ENCODE measurements around the gene F5. TPM values are rescaled to one million over a fixed set of nuclear protein-coding genes. Genes with fewer than 3 reads are reported as not detected.

F5 gene
- total and polyA plus RNA-seq, 9 of the 15 experiments (the other 6 are each of a cell fraction or from before 2014, with no cell fraction given), result 0.03 to 0.13 TPM; not detected in 7

DNA sequence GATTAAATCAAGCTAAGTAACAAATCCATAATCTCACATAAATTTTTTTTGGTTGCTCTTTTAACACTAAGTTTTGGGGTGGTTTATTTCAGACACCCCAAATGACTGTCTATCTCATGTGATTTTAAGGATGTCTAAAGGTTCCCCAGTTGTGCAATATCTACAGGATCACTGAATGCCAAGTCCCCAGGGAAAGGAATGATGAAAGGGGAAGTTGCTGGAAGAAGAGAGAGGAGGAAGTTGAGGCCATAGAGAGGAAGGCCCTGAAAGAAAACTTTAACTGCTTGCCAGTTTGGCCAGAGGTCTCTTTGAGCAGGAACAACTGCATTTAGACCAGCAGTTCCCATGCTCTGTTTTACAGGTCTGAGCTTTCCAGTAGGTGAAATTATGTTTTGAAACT is 73.1 kb downstream of the F5 start:
- H3K9ac ChIP-seq (ENCODE audit: insufficient read depth in 1 of 2, low read depth in 2 of 2, low read length in 2 of 2), result no peak overlapping the region
- H3K4me1 ChIP-seq (replicated peaks in 1 of 2; ENCODE audit: control insufficient read depth in 2 of 2, insufficient read depth in 2 of 2, low read length in 2 of 2), result peaks cover 0 to 10% of the 10 kb centered on the region in 2 experiments; a peak in 2 of 5 replicates
- intact Hi-C loops (cut with micrococcal nuclease), result no loop called here
- no peak overlapping the region for H3K27ac ChIP-seq (ENCODE audit: extremely low read depth, low read depth, low read length)
- no peak overlapping the region for H3K4me3 ChIP-seq
- in situ Hi-C loops (cut with MboI), result no loop called here
- no TSS peak for BruUV-seq (replicated peaks)
- POLR2A ChIA-PET, result interaction anchor here (1.0 kb wide), 1 partner anchor 145 kb away, joined by 3 read pairs; the partner anchor contains the start of genes BLZF1 and NME7
- no peak for ATAC-seq
- no peak for DNase-seq (ENCODE audit: extremely low read depth in 1 of 4, low spot score in 3 of 4)
- TF ChIP-seq XRCC3 (IDR thresholded peaks at IDR 0.05) (no peak), CBX3 (IDR thresholded peaks at IDR 0.05; ENCODE audit: borderline replicate concordance in 1 of 2, low read length in 2 of 2) (no peak), CEBPG (CRISPR knock-in tag; IDR thresholded peaks at IDR 0.05) (no peak), CEBPG (tag; conservative IDR thresholded peaks at IDR 0.05 in 1 of 2, IDR thresholded peaks at IDR 0.05 in 1 of 2) (peak; percentile 58 to 68), CEBPB (tag; IDR thresholded peaks at IDR 0.05) (peak; percentile 70), SPI1 (IDR thresholded peaks at IDR 0.05; ENCODE audit: borderline replicate concordance, low read depth, low read length) (peak; percentile 61; the same call in 1 of the 2 replicates), ZNF445 (CRISPR knock-in tag; IDR thresholded peaks at IDR 0.05; ENCODE audit: low read depth) (no peak), SOX6 (IDR thresholded peaks at IDR 0.05) (0 out of 2 replicates have a peak, but pooled peaks have one; percentile 11), ZNF766 (CRISPR knock-in tag; conservative IDR thresholded peaks at IDR 0.05) (peak; percentile 43; the same call in 1 of the 2 replicates), HMG20B (CRISPR knock-in tag; IDR thresholded peaks at IDR 0.05) (no peak), ZC3H4 (CRISPR knock-in tag; IDR thresholded peaks at IDR 0.05; ENCODE audit: borderline replicate concordance) (no peak)
- TF ChIP-seq, protein P1, sequence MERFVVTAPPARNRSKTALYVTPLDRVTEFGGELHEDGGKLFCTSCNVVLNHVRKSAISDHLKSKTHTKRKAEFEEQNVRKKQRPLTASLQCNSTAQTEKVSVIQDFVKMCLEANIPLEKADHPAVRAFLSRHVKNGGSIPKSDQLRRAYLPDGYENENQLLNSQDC (CRISPR knock-in tag; IDR thresholded peaks at IDR 0.05), result no peak
- H3K4me2 ChIP-seq (ENCODE audit: insufficient read depth, low read length), result no peak overlapping the region
- no peaks in the 10 kb centered on the region for H3K9me3 ChIP-seq (replicated peaks; ENCODE audit: control insufficient read depth, insufficient read depth, low read depth, low read length)
- H2AFZ ChIP-seq (ENCODE audit: low read depth, low read length), result peak overlapping the region; percentile 74
- H3K36me3 ChIP-seq (ENCODE audit: control insufficient read depth, insufficient read depth, low read length), result no peaks in the 10 kb centered on the region
- no peak for FAIRE-seq
- CTCF ChIA-PET (ENCODE audit: low intra/inter-chr PET ratio), result no interaction called here
- no peaks in the 10 kb centered on the region for H3K9me1 ChIP-seq (ENCODE audit: control insufficient read depth, insufficient read depth, low read length)
- no peaks in the 10 kb centered on the region for H4K20me1 ChIP-seq (replicated peaks; ENCODE audit: control insufficient read depth, insufficient read depth, low read length)
- no peaks in the 10 kb centered on the region for H3K27me3 ChIP-seq (ENCODE audit: control insufficient read depth in 2 of 2, insufficient read depth in 2 of 2, low read length in 2 of 2)
- no peaks in the 10 kb centered on the region for H3K79me2 ChIP-seq (ENCODE audit: control insufficient read depth, insufficient read depth, low read length)
